SK-N-MC (cell line): ENCODE data around the gene CCM2.

Experiments
- DNase-seq: peaks from one replicate; pipeline ENCODE4 v3.0.0-alpha.2; 2011; ENCODE audit warnings: low read depth, low spot score
- H3K27ac ChIP-seq: fragments of 200-600 bp; sonication (generic); 2 replicates; pipeline ENCODE4 v1.5.1; 2016; ENCODE audit warnings: mixed run types
- H3K36me3 ChIP-seq: fragments of 200-600 bp; sonication (generic); 2 replicates; pipeline ENCODE4 v1.6.1; 2017; ENCODE audit warnings: antibody characterized with exemption, low read length, mixed read lengths; ENCODE audit not compliant: insufficient read depth
- H3K4me3 ChIP-seq: fragments of 200-600 bp; sonication (generic); 2 replicates; pipeline ENCODE4 v1.5.1; 2016
- H3K9ac ChIP-seq: fragments of 200-600 bp; sonication (generic); 2 replicates; pipeline ENCODE4 v1.8.0; 2017; ENCODE audit warnings: mixed run types, mixed read lengths; ENCODE audit not compliant: insufficient read length
- H3K9me3 ChIP-seq: fragments of 200-600 bp; sonication (generic); 2 replicates; pipeline ENCODE4 v1.6.1; 2017; ENCODE audit warnings: low read depth, mild to moderate bottlenecking, antibody characterized with exemption, low read length, moderate library complexity, mixed read lengths
- EZH2 ChIP-seq: fragments of 200-600 bp; sonication (generic); IDR thresholded peaks from one replicate; pipeline ENCODE4 v1.6.1; 2017; ENCODE audit warnings: antibody characterized with exemption
- FOXP2 ChIP-seq: optimal IDR thresholded peaks from 2 replicates; pipeline ENCODE3; 2011; ENCODE audit warnings: mild to moderate bottlenecking, moderate library complexity; ENCODE audit not compliant: insufficient read depth; ENCODE audit errors: extremely low read length, control extremely low read depth
- POLR2AphosphoS5 ChIP-seq: IDR thresholded peaks from 2 replicates; pipeline ENCODE4 v1.6.1; 2012; ENCODE audit warnings: mild to moderate bottlenecking, low read depth, low read length, borderline replicate concordance

CCM2 gene

GRCh38 chr7:45119550-45119949 is 119.5 kb downstream of the CCM2 start:
- TF ChIP-seq EZH2 = no peak
- TF ChIP-seq FOXP2 = no peak
- TF ChIP-seq POLR2AphosphoS5 = no peak
- DNase-seq = no peak
- no peaks in the 10 kb centered on the region for H3K9me3 ChIP-seq
- no peak overlapping the region for H3K9ac ChIP-seq
- no peaks in the 10 kb centered on the region for H3K36me3 ChIP-seq
- H3K27ac ChIP-seq = no peak overlapping the region
- no peak overlapping the region for H3K4me3 ChIP-seq

- Histone ChIP-seq H3K4me3 (no peak overlapping the region), H3K9me3 (no peaks in the 10 kb centered on the region), H3K9ac (no peak overlapping the region), H3K27ac (no peak overlapping the region), H3K36me3 (no peaks in the 10 kb centered on the region)
- TF ChIP-seq FOXP2 (no peak), POLR2AphosphoS5 (no peak), EZH2 (no peak)
- DNase-seq = no peak
Measured at GRCh38 chr7:45122975-45123860, 123.2 kb downstream of the CCM2 start.

DNA sequence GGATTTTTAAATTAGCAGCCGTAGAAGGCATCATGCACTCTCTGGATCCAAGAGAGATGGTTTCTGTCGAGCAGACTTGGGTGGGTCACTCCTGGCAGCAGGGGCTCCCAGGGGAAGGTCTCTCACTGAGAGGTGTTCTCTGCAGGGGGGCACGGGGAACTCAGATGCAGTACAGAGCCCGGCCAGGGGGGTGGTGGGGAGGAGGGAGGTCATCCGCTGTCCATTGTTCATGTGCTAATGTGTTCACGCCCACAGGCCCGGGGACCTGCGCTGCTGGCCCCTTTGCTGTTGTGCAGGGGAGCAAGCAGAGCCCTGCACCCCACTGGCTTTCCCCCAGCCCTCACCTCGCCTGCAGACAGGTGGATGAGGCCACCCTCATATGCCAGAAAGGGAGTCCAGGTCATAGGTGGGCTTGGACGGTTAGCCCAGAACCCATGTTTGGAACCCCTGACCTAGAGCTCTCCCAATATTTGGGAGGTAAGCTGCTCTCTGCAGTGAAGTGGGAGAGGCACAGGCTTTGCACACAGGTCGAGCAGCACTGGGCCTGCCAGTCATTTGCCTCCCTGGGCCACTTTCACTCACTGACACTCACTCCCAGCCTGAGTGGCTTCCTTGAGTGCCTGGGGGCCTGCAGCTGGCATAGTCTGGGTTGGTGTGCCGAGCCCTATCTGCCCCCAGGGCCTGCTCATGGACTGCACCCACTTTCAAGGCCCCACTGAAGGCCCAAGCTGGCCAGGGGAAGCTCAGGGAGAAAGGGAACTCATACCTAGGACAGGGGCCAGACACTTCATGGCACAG is 124.1 kb downstream of the CCM2 start:
- H3K9me3 ChIP-seq = no peaks in the 10 kb centered on the region
- DNase-seq = no peak
- no peak overlapping the region for H3K9ac ChIP-seq
- TF ChIP-seq POLR2AphosphoS5 (no peak), EZH2 (no peak), FOXP2 (no peak)
- H3K4me3 ChIP-seq = no peak overlapping the region
- no peaks in the 10 kb centered on the region for H3K36me3 ChIP-seq
- no peak overlapping the region for H3K27ac ChIP-seq

- DNase-seq = no peak
- no peak overlapping the region for H3K9ac ChIP-seq
Measured at GRCh38 chr7:45125193-45125904, 125.3 kb downstream of the CCM2 start.

More at GRCh38 chr7:45125193-45125904, 125.3 kb downstream of the CCM2 start:
- Histone ChIP-seq H3K9me3 (no peaks in the 10 kb centered on the region), H3K4me3 (no peak overlapping the region), H3K36me3 (no peaks in the 10 kb centered on the region), H3K27ac (no peak overlapping the region)
- TF ChIP-seq EZH2 = no peak
- TF ChIP-seq FOXP2 = no peak
- TF ChIP-seq POLR2AphosphoS5 = no peak
